T follicular helper cell (primary cell): ENCODE data around the gene PAMR1.
A peak's percentile ranks its signal among the peaks of the same experiment; 100 is the strongest.

Experiments
- DNase-seq: peaks from one replicate; pipeline ENCODE4 v3.0.0-alpha.2; 2020; ENCODE audit warnings: low read depth

PAMR1 gene

GRCh38 chr11:35500744-35501143 lies 24.7 kb downstream of the PAMR1 start:
- no peak for DNase-seq

GRCh38 chr11:35496416-35496815 lies 29.0 kb downstream of the PAMR1 start:
- no peak for DNase-seq

- DNase-seq: no peak
Observed at GRCh38 chr11:35494957-35495490, 30.4 kb downstream of the PAMR1 start.

- DNase-seq: no peak
Observed at GRCh38 chr11:35491231-35491871, 34.1 kb downstream of the PAMR1 start.

GRCh38 chr11:35488117-35488516 lies 37.3 kb downstream of the PAMR1 start:
- no peak for DNase-seq

- DNase-seq: no peak
Observed at GRCh38 chr11:35487532-35488078, 37.8 kb downstream of the PAMR1 start.

GRCh38 chr11:35486934-35487333 lies 38.5 kb downstream of the PAMR1 start:
- DNase-seq: no peak

GRCh38 chr11:35486446-35486845 lies 39.0 kb downstream of the PAMR1 start:
- no peak for DNase-seq

- peak; percentile 40 for DNase-seq
Observed at GRCh38 chr11:35485656-35486322, 39.6 kb downstream of the PAMR1 start.

GRCh38 chr11:35484435-35484834 lies 41.0 kb downstream of the PAMR1 start:
- no peak for DNase-seq

- no peak for DNase-seq
Observed at GRCh38 chr11:35483131-35483820, 42.1 kb downstream of the PAMR1 start.

GRCh38 chr11:35479731-35480130 lies 45.7 kb downstream of the PAMR1 start:
- DNase-seq: no peak

- no peak for DNase-seq
Observed at GRCh38 chr11:35478471-35479091, 46.8 kb downstream of the PAMR1 start.

- no peak for DNase-seq
Observed at GRCh38 chr11:35477901-35478300, 47.5 kb downstream of the PAMR1 start.

GRCh38 chr11:35474688-35475087 lies 50.7 kb downstream of the PAMR1 start:
- DNase-seq: no peak

GRCh38 chr11:35473795-35474374 lies 51.5 kb downstream of the PAMR1 start:
- no peak for DNase-seq

GRCh38 chr11:35470616-35471015 lies 54.8 kb downstream of the PAMR1 start:
- no peak for DNase-seq

- no peak for DNase-seq
Observed at GRCh38 chr11:35466058-35466457, 59.4 kb downstream of the PAMR1 start.

GRCh38 chr11:35464308-35464707 lies 61.1 kb downstream of the PAMR1 start:
- no peak for DNase-seq

GRCh38 chr11:35463331-35463751 lies 62.1 kb downstream of the PAMR1 start:
- no peak for DNase-seq

GRCh38 chr11:35461917-35462538 lies 63.4 kb downstream of the PAMR1 start:
- DNase-seq: no peak
